Hepatocyte (in vitro differentiated cells): Measurements from ENCODE around the gene DYSF.

Source experiments
- EZH2 ChIP-seq: fragments of 200-600 bp; sonication (generic); IDR thresholded peaks from 2 replicates; pipeline ENCODE4 v1.6.1; 2016; ENCODE audit warnings: antibody characterized with exemption, mild to moderate bottlenecking, borderline replicate concordance
- TF ChIP-seq, protein P1 (sequence below): fragments of 200-600 bp; sonication (generic); IDR thresholded peaks from 2 replicates; pipeline ENCODE4 v1.5.1; 2016; ENCODE audit warnings: antibody characterized with exemption, mild to moderate bottlenecking; ENCODE audit not compliant: poor library complexity

DNA sequence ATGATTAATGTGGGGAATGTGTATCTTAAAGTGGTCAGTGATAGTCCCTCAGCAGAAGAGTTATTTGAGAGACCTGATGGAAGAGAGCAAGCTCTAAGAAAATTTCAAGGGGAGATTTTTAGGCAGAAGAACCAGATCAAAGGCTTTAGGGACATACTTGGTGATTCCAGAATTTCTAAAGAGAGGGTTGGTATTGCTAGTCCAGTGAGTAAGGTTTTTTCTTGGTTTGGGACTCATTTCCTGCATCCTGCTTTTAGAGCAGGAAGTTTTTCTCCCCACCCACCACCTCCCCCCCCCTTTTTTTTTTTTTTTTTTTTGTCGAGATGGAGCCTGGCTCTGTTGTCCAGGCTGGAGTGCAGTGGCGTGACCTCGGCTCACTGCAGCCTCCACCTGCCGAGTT is 42.7 kb upstream of the DYSF start:
- TF ChIP-seq, protein P1, sequence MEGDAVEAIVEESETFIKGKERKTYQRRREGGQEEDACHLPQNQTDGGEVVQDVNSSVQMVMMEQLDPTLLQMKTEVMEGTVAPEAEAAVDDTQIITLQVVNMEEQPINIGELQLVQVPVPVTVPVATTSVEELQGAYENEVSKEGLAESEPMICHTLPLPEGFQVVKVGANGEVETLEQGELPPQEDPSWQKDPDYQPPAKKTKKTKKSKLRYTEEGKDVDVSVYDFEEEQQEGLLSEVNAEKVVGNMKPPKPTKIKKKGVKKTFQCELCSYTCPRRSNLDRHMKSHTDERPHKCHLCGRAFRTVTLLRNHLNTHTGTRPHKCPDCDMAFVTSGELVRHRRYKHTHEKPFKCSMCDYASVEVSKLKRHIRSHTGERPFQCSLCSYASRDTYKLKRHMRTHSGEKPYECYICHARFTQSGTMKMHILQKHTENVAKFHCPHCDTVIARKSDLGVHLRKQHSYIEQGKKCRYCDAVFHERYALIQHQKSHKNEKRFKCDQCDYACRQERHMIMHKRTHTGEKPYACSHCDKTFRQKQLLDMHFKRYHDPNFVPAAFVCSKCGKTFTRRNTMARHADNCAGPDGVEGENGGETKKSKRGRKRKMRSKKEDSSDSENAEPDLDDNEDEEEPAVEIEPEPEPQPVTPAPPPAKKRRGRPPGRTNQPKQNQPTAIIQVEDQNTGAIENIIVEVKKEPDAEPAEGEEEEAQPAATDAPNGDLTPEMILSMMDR = no peak
- no peak for TF ChIP-seq EZH2
